Fibroblast of skin of right quadriceps (primary cell): ENCODE measurements around the gene STPG2.

ENCODE experiments used
- DNase-seq: peaks from one replicate; pipeline ENCODE4 v3.0.0-alpha.2; 2013

Gene STPG2

DNA sequence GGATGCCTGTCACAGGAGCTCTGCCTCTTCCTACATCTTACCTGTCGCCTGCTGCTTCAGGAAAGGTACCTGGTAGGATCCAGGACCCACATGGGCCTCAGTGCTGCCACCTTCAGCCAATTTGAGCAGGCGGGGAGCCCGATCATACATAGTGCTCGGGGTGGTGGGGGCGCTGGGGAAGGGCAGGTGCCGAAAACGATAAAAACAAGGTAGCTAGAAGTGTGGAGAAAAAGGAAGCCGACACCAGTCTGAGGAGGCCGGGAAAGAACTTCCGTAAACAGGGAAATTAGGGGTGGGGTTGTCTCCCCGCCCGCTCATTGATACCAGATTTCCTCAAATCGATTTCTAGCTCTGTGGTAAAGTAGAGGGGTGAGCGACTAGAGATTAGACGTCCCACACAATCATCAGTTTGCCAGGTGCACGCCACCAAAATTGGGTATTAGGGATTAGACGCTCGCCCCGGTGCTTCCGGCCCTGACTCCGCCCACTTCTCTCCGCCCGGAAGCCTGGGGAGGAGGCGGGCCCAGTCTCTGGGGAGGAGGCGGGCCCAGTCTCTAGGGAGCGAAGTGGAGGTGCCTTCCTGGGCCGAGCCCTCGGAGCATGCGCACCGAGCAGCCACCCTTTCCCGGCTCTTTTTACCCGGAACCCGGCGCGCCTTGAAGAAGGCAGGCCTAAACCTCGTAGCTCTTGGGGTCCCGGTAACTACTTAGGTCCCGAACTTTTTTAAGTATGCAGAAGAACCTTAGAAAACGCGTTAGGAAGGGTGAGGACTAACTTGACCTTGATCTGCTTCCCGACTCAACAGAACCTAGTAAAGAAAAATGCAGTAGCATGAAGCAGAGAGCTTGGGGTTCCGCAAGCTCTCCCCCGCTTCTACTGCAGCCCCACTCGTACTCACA, at the start of gene STPG2:
Gene STPG2 (minus strand): TSS at position 476 of the 899 bp plus-strand sequence.
- peak; percentile 86 for DNase-seq

GRCh38 chr4:98185279-98185678, 42.0 kb upstream of the STPG2 start:
- DNase-seq = no peak

DNA sequence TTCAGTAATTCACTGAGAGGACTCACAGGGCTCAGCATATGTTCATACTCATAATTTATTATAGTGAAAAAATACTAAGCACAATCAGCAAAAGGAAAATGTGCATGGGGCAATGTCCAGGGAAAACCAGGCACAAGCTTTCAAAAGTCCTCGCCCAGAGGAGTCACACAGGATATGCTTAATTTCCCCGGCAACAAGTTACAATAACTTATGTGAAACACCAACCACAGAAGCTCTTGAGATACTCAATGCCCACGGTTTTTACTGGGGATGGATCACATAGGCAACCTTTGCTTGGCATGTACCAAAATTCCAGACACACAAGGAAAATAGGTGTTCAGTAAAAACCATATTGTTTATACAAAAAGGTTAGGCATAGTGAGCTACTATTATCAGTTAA, 38.5 kb upstream of the STPG2 start:
- DNase-seq = no peak

DNA sequence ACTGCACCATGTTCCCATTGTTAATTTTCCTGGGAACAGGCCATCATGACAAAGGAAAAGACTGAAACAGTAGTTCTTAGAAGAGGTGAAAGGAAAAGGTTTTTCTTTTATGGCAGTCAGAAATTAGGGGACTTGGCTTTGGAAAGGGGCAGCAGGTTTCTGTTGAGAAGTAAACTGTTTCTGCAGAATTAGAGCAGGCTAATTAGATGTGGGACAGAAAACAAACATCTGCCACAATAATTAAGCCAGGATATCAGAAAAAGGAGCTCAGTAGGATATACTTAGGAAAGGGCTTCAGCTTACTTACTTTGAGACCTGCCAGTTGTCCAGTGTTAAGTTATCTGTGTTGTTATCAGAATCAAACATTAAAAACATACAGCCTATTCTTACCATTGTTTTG, 36.7 kb upstream of the STPG2 start:
- no peak for DNase-seq

DNA sequence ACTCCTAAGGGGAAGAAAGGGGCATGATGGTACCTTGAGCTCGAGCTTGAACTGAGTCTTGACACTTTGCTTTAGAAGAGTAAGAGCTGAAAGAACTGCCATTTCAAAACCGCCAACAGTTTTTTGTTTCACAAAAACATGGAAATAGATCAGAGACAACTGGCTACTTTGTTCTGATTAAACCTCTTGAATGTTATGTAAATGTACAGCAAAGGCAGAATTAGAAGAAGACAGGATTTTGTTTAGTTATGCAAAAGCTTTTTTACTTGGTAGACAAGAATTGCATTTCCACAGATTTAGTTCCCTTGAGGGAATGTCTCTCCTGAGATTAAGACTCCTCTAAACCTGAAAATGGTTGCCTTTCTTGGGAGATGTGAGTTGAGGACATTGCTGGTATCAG, 33.3 kb upstream of the STPG2 start:
- no peak for DNase-seq

GRCh38 chr4:98170035-98170434, 26.8 kb upstream of the STPG2 start:
- no peak for DNase-seq

DNA sequence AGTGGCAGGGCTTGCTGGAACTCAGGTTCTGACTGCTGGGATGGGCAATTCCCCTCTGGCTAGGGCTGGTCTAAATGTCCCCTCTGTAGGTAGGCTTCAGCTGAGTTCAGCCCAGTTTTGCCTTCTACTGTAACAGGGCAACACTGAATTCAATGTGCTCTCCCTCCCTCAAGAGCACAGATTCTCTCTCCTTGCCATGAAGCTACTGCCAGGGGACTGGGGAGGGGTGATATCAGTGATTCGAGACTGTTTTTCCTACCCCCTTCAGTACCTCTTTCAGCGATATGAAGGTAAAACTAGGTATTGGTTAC, 23.4 kb upstream of the STPG2 start:
- DNase-seq = no peak

DNA sequence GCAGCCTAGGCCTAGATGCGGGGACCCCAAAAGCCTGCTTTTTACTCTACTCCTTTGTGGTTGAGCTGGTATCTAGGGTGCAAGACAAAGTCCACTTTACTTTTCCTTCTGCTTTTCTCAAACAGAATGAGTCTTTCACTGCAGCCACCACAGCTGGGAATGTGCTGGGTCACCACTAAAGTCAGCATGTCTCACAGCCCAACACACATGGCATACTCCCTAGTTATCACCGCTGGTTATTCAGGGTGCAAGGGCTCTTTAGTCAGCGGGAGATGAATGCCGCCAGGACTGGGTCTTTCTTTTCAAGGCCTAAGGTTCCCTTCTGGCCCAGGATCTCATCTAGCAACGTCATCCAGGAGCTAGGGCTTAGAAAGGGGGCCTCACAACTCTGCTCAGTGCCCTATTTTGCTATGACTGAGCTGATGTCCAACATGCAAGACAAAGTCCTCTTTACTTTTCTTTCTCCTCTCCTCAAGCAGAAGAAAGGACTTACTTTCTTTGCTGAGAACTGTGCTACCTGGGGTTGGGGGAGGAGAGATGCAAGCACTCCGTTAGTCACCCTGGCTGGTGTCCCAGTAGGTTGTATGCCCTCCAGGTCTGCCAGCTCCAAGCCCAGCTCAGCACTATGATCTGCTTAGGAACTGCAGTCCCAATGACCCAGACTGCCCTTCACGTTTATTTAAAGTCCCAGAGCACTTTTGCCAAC, 22.9 kb upstream of the STPG2 start:
- DNase-seq = no peak

GRCh38 chr4:98162696-98163095, 19.4 kb upstream of the STPG2 start:
- no peak for DNase-seq

DNA sequence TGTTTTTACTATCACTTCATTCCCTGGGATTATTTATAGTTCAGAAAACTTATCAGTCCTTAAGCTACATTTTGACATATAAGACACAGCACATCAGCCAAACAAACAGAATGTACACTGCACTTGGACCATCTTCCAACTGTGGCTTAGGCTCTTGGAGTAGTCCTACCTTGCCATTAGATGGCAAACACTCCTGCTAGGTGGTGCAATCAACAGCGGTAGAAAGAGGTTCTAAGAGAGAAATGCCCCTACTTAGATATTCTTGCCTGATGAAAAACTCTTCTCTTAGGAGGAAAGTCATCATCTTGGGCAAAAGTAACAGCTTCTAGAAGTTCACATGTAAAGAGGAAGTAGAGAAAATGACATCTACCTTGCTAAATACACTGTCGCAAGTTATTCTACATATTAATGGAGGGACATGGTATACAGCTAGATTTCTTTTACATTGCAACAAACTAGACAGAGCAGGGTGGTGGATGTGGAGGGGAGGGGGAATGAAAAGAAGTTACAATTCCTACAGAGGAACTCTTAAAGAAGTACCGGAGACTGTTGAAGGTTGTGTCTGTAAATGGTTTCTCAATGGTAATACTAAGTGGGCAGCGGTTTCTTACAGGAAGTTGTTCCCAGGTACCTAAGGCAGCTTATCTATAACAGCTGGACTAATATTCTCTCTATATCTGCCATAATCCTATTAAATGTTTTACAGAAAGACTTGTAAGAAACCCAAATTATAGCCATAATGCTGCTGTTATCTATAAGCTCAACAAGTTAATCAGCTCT, 8.1 kb upstream of the STPG2 start:
- no peak for DNase-seq

DNA sequence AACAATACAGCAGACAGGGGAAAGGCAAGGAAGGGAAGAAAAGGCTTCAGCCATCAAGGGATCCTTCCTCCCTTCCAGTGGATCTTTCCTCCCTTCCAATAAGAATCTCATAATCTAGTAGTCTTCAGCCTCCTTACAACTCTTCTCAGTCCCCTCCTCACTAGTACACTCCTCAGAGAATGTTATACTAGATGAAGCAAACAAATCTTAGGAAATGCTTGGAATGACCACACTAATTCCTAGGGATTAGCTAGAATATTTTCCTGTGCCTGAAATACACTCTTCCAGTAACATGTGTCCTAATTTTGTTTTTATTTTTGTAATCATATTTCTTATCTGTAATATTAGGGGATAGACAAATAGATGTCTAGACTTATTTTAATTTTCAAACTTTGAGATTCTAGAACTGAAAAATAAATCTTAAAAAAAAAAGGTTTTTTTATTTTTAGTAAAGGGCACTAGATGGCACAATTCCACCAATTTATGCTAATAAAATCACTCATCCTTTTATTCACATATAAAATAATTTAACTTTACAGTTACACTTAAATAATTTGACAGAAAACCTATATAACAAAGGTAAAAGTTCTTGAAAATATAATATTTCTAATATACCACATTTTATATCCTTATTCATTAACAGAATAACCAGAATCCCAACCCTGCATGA, 7.0 kb upstream of the STPG2 start:
- no peak for DNase-seq

DNA sequence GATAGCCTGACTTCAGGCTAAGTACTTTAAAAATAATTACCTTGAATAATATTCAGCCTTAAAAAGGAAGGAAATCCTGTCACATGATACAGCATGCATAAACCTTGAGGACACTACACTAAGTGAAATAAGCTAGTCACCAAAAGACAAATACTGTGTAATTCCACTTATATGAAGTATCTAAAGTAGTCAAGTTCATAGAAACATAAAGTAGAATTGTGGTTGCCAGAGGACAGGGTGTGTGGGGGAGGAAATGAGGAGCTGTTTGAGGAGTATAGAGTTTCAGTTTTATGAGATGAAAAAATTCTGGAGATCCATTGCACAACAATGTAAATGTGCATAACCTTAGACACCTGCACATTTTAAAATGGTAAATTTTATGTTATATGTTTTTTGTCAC, 5.6 kb upstream of the STPG2 start:
- DNase-seq = no peak

DNA sequence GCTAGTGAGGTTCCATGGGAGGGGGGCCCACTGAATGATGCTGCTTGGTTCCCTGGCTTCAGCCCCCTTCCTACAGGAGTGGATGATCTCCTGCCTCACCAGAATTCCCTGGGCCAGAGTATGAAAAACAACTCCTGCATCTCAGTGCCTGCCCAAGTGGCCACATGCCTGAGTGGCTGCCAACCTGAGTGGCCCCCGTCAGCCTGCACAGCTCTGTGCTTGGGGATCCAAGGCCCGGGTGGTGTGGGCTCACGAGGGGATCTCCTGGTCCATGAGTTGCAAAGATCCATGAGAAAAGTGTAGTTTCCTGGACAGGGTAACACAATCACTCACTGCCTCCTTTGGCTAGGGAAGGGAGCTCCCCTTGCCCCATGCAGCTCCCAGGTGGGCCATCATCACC, 17.1 kb downstream of the STPG2 start:
- DNase-seq = no peak

GRCh38 chr4:98125585-98125984, 17.7 kb downstream of the STPG2 start:
- DNase-seq = no peak

DNA sequence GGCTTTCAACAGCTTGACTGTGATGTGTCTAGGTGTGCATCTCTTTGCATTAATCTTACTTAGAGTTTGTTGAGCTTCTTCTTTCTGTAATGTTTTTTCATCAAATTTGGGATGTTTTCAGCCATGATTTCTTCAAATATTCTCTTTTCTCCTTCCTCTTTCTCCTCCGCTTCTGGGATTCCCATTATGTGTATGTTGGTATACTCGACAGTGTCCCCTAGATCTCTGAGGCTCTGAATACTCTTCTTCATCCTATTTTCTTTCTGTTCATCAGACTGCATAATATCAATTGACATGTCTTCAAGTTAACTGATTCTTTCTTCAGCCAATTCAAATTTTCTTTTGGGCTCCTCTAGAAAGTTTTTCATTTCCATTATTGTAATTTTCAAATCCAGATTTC, 25.9 kb downstream of the STPG2 start:
- DNase-seq = no peak

GRCh38 chr4:98113012-98113411, 30.3 kb downstream of the STPG2 start:
- DNase-seq = peak; percentile 2

DNA sequence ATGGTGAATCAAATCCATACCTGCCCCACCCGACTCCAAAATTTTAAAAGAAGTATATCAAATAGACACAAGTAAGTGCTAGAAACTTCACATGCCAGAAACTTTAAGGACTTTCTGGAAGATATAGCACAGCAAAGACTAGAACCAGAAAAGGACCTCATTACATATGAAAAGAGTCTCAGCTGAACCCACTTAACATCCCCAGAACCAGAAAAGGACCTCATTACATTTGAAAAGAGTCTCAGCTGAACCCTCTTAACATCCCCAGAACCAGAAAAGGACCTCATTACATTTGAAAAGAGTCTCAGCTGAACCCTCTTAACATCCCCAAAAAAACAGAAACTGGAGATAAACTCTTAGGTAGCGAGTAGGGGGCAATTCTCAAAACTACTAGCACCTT, 32.3 kb downstream of the STPG2 start:
- no peak for DNase-seq

DNA sequence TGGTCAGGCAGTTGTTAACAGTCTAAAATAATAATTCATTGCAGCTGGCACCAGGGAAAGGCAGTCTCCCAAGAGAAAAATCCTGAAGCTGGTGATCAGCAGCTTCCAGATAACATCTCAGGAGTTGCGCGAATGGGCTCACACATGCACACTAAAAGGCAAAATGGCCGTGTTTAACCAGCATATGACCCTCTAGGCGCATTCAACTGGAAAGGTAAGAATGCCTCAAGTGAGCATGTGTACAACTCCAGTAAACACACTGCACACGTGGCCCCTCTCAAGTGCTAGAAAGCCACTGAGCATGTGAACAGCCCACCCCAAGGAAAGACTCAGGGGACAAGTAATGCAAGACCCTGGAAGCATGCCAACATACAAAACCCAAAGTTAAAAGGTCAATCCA, 33.1 kb downstream of the STPG2 start:
- no peak for DNase-seq

- DNase-seq = no peak
Measured at GRCh38 chr4:98102660-98103059, 40.6 kb downstream of the STPG2 start.

DNA sequence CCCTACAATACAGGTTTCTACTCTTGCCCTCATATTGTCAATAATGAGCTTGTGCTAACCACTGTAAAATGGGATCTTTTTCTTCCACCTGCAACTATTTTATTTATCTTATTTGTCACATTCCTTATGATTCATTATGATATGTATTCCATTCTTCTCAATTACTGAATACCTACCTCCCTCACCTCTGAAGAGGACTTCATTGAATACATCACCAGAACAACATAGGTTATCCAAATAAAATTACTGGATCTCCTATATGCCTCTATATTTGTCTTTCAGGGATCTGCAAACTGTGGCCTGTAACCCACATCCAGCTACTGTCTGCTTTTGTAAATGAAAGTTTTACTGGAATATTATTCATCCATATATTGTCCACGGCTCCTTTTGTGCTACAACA, 41.3 kb downstream of the STPG2 start:
- no peak for DNase-seq

DNA sequence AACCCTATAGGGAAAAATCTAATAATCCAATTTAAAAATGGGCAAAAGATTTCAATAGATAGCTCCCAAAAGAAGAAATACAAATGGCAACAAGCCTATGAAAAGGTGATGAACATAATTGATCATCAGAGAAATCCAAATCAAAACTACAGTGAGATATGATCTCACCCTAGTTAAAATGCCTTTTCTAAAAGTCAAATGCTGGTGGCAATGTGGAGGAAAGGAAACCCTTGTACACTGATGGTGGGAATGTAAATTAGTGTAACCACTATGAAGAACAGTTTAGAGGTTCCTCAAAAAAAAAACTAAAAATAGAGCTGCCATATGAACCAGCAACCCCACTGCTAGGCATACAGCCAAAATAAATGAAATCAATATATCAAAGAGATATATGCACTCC, 44.5 kb downstream of the STPG2 start:
- DNase-seq = no peak

DNA sequence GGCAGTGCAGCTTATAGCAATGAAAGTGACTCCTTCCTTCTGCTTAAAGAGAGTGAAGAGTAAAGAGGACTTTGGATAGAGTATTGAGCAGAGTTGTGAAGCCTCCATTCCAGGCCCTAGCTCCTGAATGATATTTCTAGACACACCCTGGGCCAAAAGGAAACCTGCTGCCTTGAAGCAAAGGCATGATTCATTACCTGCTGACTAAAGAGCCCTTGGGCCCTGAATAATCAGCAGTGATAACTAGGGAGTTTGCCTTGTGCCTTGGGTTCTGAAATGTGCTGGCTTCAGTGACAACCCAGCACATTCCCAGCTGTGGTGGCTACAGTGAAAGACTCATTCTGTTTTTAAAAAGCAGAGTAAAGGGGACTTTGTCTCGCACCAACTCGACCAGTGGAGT, 49.2 kb downstream of the STPG2 start:
- no peak for DNase-seq

GRCh38 chr4:98093662-98094061, 49.6 kb downstream of the STPG2 start:
- DNase-seq = no peak
